ENCODE data around the gene EDIL3. TPM values are rescaled to one million over a fixed set of nuclear protein-coding genes. Genes with fewer than 3 reads are reported as not detected.

EDIL3 gene
- total RNA-seq, 1 experiment from 2014 or later = 0.07 TPM

- Mint-ChIP-seq H3K9me3 (ENCODE audit: low read depth, unreplicated experiment) (no peaks in the 10 kb centered on the region), H3K27me3 (ENCODE audit: unreplicated experiment) (no peaks in the 10 kb centered on the region), H3K4me1 (ENCODE audit: low read depth, unreplicated experiment) (no peaks in the 10 kb centered on the region), H3K4me3 (ENCODE audit: low read depth, unreplicated experiment) (no peak overlapping the region), H3K27ac (ENCODE audit: unreplicated experiment) (no peak overlapping the region), H3K36me3 (ENCODE audit: insufficient read depth, unreplicated experiment) (no peaks in the 10 kb centered on the region)
- BruUV-seq (replicated peaks) = no TSS peak
- CTCF ChIA-PET = no interaction called here
- intact Hi-C loops (cut with micrococcal nuclease; ENCODE audit: unreplicated experiment) = no loop called here
- no peak for DNase-seq
- no peak for TF ChIP-seq CTCF (IDR thresholded peaks at IDR 0.05; ENCODE audit: unreplicated experiment)
These were observed 24.6 kb downstream of the EDIL3 start for GRCh38 chr5:84360056-84360455.

GRCh38 chr5:84354101-84354500, 30.6 kb downstream of the EDIL3 start:
- H3K9me3 Mint-ChIP-seq (ENCODE audit: low read depth, unreplicated experiment) = no peaks in the 10 kb centered on the region
- no peaks in the 10 kb centered on the region for H3K36me3 Mint-ChIP-seq (ENCODE audit: insufficient read depth, unreplicated experiment)
- H3K4me1 Mint-ChIP-seq (ENCODE audit: low read depth, unreplicated experiment) = no peaks in the 10 kb centered on the region
- H3K27ac Mint-ChIP-seq (ENCODE audit: unreplicated experiment) = no peak overlapping the region
- no peak overlapping the region for H3K4me3 Mint-ChIP-seq (ENCODE audit: low read depth, unreplicated experiment)
- intact Hi-C loops (cut with micrococcal nuclease; ENCODE audit: unreplicated experiment) = no loop called here
- BruUV-seq (replicated peaks) = no TSS peak
- CTCF ChIA-PET = no interaction called here
- no peaks in the 10 kb centered on the region for H3K27me3 Mint-ChIP-seq (ENCODE audit: unreplicated experiment)
- DNase-seq = no peak
- TF ChIP-seq CTCF (IDR thresholded peaks at IDR 0.05; ENCODE audit: unreplicated experiment) = no peak

- TF ChIP-seq CTCF (IDR thresholded peaks at IDR 0.05; ENCODE audit: unreplicated experiment) = no peak
- no peak overlapping the region for H3K27ac Mint-ChIP-seq (ENCODE audit: unreplicated experiment)
- H3K36me3 Mint-ChIP-seq (ENCODE audit: insufficient read depth, unreplicated experiment) = no peaks in the 10 kb centered on the region
- BruUV-seq (replicated peaks) = no TSS peak
- H3K9me3 Mint-ChIP-seq (ENCODE audit: low read depth, unreplicated experiment) = no peaks in the 10 kb centered on the region
- CTCF ChIA-PET = no interaction called here
- intact Hi-C loops (cut with micrococcal nuclease; ENCODE audit: unreplicated experiment) = no loop called here
- H3K27me3 Mint-ChIP-seq (ENCODE audit: unreplicated experiment) = no peaks in the 10 kb centered on the region
- DNase-seq = no peak
- H3K4me3 Mint-ChIP-seq (ENCODE audit: low read depth, unreplicated experiment) = no peak overlapping the region
- H3K4me1 Mint-ChIP-seq (ENCODE audit: low read depth, unreplicated experiment) = no peaks in the 10 kb centered on the region
These were observed 39.9 kb downstream of the EDIL3 start for GRCh38 chr5:84344788-84345187.

GRCh38 chr5:84343171-84343570, 41.5 kb downstream of the EDIL3 start:
- no peaks in the 10 kb centered on the region for H3K9me3 Mint-ChIP-seq (ENCODE audit: low read depth, unreplicated experiment)
- TF ChIP-seq CTCF (IDR thresholded peaks at IDR 0.05; ENCODE audit: unreplicated experiment) = no peak
- no peaks in the 10 kb centered on the region for H3K27me3 Mint-ChIP-seq (ENCODE audit: unreplicated experiment)
- intact Hi-C loops (cut with micrococcal nuclease; ENCODE audit: unreplicated experiment) = no loop called here
- H3K4me3 Mint-ChIP-seq (ENCODE audit: low read depth, unreplicated experiment) = no peak overlapping the region
- H3K36me3 Mint-ChIP-seq (ENCODE audit: insufficient read depth, unreplicated experiment) = no peaks in the 10 kb centered on the region
- no peaks in the 10 kb centered on the region for H3K4me1 Mint-ChIP-seq (ENCODE audit: low read depth, unreplicated experiment)
- CTCF ChIA-PET = interaction anchor here (1.0 kb wide), 1 partner anchor 11 kb away, joined by 3 read pairs; no protein-coding TSS in a partner anchor
- no TSS peak for BruUV-seq (replicated peaks)
- DNase-seq = no peak
- H3K27ac Mint-ChIP-seq (ENCODE audit: unreplicated experiment) = no peak overlapping the region

Measured in Calu3 (cell line).